C4-2B (cell line): ENCODE data around the gene ICOS.

Experiments used
- CTCF ChIP-seq: fragments of 450-650 bp; conservative IDR thresholded peaks from 2 replicates; pipeline ENCODE4 v1.5.1; 2017; ENCODE audit warnings: mild to moderate bottlenecking
- ZFX ChIP-seq: fragments of 450-650 bp; IDR thresholded peaks from 2 replicates; pipeline ENCODE4 v1.6.1; 2017

DNA sequence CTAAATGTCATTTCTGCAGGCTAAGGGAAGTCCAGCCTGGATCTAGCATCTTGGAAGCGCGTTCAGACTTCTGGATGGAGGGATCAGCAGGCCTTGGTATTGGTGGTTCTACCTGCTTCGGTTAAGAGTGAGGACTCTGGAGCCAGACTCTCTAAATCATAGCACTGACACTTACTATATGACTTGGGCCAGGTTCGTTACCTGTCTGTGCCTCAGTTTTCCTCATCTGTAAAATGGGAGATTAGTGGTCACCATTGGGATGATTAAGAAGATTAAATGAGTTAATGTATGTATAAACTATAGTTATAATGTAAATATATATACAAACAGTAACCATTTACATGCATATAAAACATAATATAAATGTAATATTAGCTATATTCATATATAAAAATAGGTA is 995 bp upstream of the ICOS start:
- no peak for TF ChIP-seq CTCF
- TF ChIP-seq ZFX: no peak
